Psoas muscle (tissue), 8 donors: ENCODE results near the gene CLTC. TPM values are rescaled to one million over a fixed set of nuclear protein-coding genes. Genes with fewer than 3 reads are reported as not detected.
"Not testable (repeated sequence)": the region's sequence is repeated elsewhere in the genome, so short reads cannot be mapped to it uniquely, and the experiment has no call there.

Experiments
- ATAC-seq, 4 donors: fragments of 200-7000 bp; cut with Tn5 transposase; one replicate each; pipeline ENCODE4 v1.9.1; 2020; ENCODE audit warnings: moderate library complexity in 3 of 4, mild to moderate bottlenecking in 2 of 4
- DNase-seq, 2 donors: peaks; one replicate each; pipeline ENCODE4 v3.0.0-alpha.2; 2020
- H3K27ac ChIP-seq: fragments of 200-600 bp; one replicate; pipeline ENCODE4 v1.8.0; 2022
- H3K27me3 ChIP-seq, 3 donors: fragments of 200-600 bp in 1 of 3; one replicate each; pipeline versions ENCODE4 v1.6.1 to v1.8.0; 2013 to 2022; ENCODE audit warnings: low read length in 2 of 3, mild to moderate bottlenecking in 2 of 3, moderate library complexity in 1 of 3; ENCODE audit not compliant: insufficient read depth in 3 of 3
- H3K36me3 ChIP-seq, 2 donors: fragments of 200-600 bp in 1 of 2; one replicate each; pipeline versions ENCODE4 v1.6.1 to v1.8.0; 2013 to 2022; ENCODE audit warnings: low read depth in 1 of 2, mild to moderate bottlenecking in 1 of 2, moderate library complexity in 1 of 2; ENCODE audit not compliant: insufficient read depth in 1 of 2
- H3K4me1 ChIP-seq: fragments of 200-600 bp; one replicate; pipeline ENCODE4 v1.8.0; 2022
- H3K4me3 ChIP-seq: fragments of 200-600 bp; one replicate; pipeline ENCODE4 v1.8.0; 2022; ENCODE audit warnings: mild to moderate bottlenecking
- H3K9me3 ChIP-seq: fragments of 200-600 bp; one replicate; pipeline ENCODE4 v1.8.0; 2022
- CTCF ChIP-seq: fragments of 200-600 bp; IDR thresholded peaks from one replicate; pipeline ENCODE4 v1.8.0; 2022; ENCODE audit warnings: antibody characterized with exemption
- WGBS, 3 donors: extraction: QIAGEN DNeasy Blood & Tissue Kit; methylation state at CpG; one replicate each; pipeline versions ENCODE4 v1.1.6 to v1.1.7; 2013; 5-methylcytosine and 5-hydroxymethylcytosine counted together
- intact Hi-C, 2 donors: fragments of 100-400 bp; cut with DNase I; formaldehyde crosslinking; loops; one replicate each; pipeline versions ENCODE4 v1.11.0 to v1.14.2; 2022
- polyA plus RNA-seq, 3 donors: library from polyadenylated mRNA; stranded (reverse); fragments of 200-250 nt; gene quantifications; one replicate each; pipeline ENCODE4 v1.2.3, GENCODE V29; 2013
- total RNA-seq, 4 donors: library from RNA; stranded (reverse); fragmentation: NEBNext Ultra II Directional in 2 of 4; extraction: Animal tissue kit (Norgen Biotek cat#: 25700) in 2 of 4; gene quantifications; one replicate each; pipeline versions ENCODE4 v1.2.1 to v1.2.4, GENCODE V29; 2021 to 2023
- donor health status: healthy with polysubstance abuse.
- donor health status: DM: no; HTN: no; CAD: no; lungs with moderate emphysema.
- donor health status: Bipolar disorder and iron deficiency.
- donor health status: healthy.
- donor health status: DM: yes; HTN: yes; CAD: no.
- donor health status: DM: no; HTN: no; CAD: no.
- donor health status: DM: no; HTN: no; CAD: no.
- donor health status: DM: yes; HTN: yes; CAD: no.

The CLTC gene
- total and polyA plus RNA-seq, 7 donors, result 61.4 to 156 (median 119) TPM

GRCh38 chr17:59651346-59651745 is 31.7 kb downstream of the CLTC start:
- Histone ChIP-seq H3K27ac (no peak overlapping the region), H3K36me3 (peaks cover 18 to 90% of the 10 kb centered on the region in 2 donors), H3K9me3 (no peaks in the 10 kb centered on the region), H3K27me3 (no peaks in the 10 kb centered on the region), H3K4me1 (peaks cover 5% of the 10 kb centered on the region), H3K4me3 (no peak overlapping the region)
- ATAC-seq (no peak), DNase-seq (no peak)
- intact Hi-C loops, result no loop called here
- TF ChIP-seq CTCF, result no peak

- H3K27me3 ChIP-seq, result no peaks in the 10 kb centered on the region
- no peaks in the 10 kb centered on the region for H3K9me3 ChIP-seq
- no peak for ATAC-seq
- DNase-seq, result no peak
- WGBS, 3 donors, result 82 to 86% (median 83%) methylated on average over 2 of the region's 2 CpGs
- intact Hi-C loops, result no loop called here
- H3K4me3 ChIP-seq, result no peak overlapping the region
- peaks cover 18 to 97% of the 10 kb centered on the region in 2 donors for H3K36me3 ChIP-seq
- H3K27ac ChIP-seq, result no peak overlapping the region
- no peak for TF ChIP-seq CTCF
- peaks cover 5% of the 10 kb centered on the region for H3K4me1 ChIP-seq
Measured at GRCh38 chr17:59652119-59652518, 32.4 kb downstream of the CLTC start.

- H3K27ac ChIP-seq, H3K9me3 ChIP-seq, H3K27me3 ChIP-seq, DNase-seq, H3K4me3 ChIP-seq, H3K4me1 ChIP-seq: not testable (repeated sequence)
- peak in 2 of 4 donors; percentile 72 to 74 for ATAC-seq
- intact Hi-C loops, result loop anchor here in 1 of 2 donors (5.0 kb wide), 1 partner anchor 36 kb away; no protein-coding TSS in a partner anchor
- H3K36me3 ChIP-seq, result peaks cover 8 to 97% of the 10 kb centered on the region in 2 donors
- WGBS, 3 donors, result 90 to 94% (median 94%) methylated on average over 7 of the region's 7 CpGs
Measured at GRCh38 chr17:59656624-59657023, 36.9 kb downstream of the CLTC start.

GRCh38 chr17:59666235-59666634 is 46.5 kb downstream of the CLTC start:
- WGBS, 3 donors, result 52 to 68% (median 56%) methylated on average over 5 of the region's 5 CpGs

GRCh38 chr17:59668816-59669215 is 49.1 kb downstream of the CLTC start:
- Histone ChIP-seq H3K9me3 (no peaks in the 10 kb centered on the region), H3K27ac (no peak overlapping the region), H3K4me3 (no peak overlapping the region), H3K27me3 (no peaks in the 10 kb centered on the region), H3K4me1 (no peaks in the 10 kb centered on the region), H3K36me3 (peaks cover 9 to 99% of the 10 kb centered on the region in 2 donors)
- intact Hi-C loops, result no loop called here
- TF ChIP-seq CTCF, result no peak
- ATAC-seq (no peak), DNase-seq (no peak)
- 65 to 75% (median 68%) methylated on average over 3 of the region's 3 CpGs for WGBS, 3 donors

More at GRCh38 chr17:59666235-59666634, 46.5 kb downstream of the CLTC start:
- no peak overlapping the region for H3K4me3 ChIP-seq
- ATAC-seq (peak; percentile 43 to 88 (median 79)), DNase-seq (no peak)
- no peaks in the 10 kb centered on the region for H3K9me3 ChIP-seq
- peaks cover 10 to 100% of the 10 kb centered on the region in 2 donors for H3K36me3 ChIP-seq
- intact Hi-C loops, result no loop called here
- no peak overlapping the region for H3K27ac ChIP-seq
- no peaks in the 10 kb centered on the region for H3K27me3 ChIP-seq
- no peak for TF ChIP-seq CTCF
- H3K4me1 ChIP-seq, result no peaks in the 10 kb centered on the region
